Measurements from ENCODE around the gene NPR3. TPM values are rescaled to one million over a fixed set of nuclear protein-coding genes. Genes with fewer than 3 reads are reported as not detected.
A peak's percentile ranks its signal among the peaks of the same experiment; 100 is the strongest.

The NPR3 gene
- total RNA-seq, 2 experiments from 2014 or later: 0.15 TPM; not detected in 1

- DNase-seq: no peak
- Mint-ChIP-seq H3K27ac (no peak overlapping the region), H3K27me3 (peaks cover 3% of the 10 kb centered on the region), H3K4me1 (ENCODE audit: low read depth) (no peaks in the 10 kb centered on the region), H3K9me3 (peaks cover 5% of the 10 kb centered on the region), H3K4me3 (no peak overlapping the region), H3K36me3 (peaks cover 2% of the 10 kb centered on the region)
- intact Hi-C loops (cut with micrococcal nuclease): no loop called here
- ChIA-PET POLR2A (no interaction called here), CTCF (interaction anchor here (1.2 kb wide), 1 partner anchor 732 kb away, joined by 3 read pairs; no protein-coding TSS in a partner anchor)
These were observed 20.5 kb upstream of the NPR3 start for GRCh38 chr5:32690666-32691065.

GRCh38 chr5:32692036-32692746, 18.9 kb upstream of the NPR3 start:
- no peaks in the 10 kb centered on the region for H3K4me1 Mint-ChIP-seq (ENCODE audit: low read depth)
- peaks cover 11% of the 10 kb centered on the region for H3K9me3 Mint-ChIP-seq
- no peak for DNase-seq
- ChIA-PET POLR2A (no interaction called here), CTCF (no interaction called here)
- intact Hi-C loops (cut with micrococcal nuclease): no loop called here
- H3K36me3 Mint-ChIP-seq: no peaks in the 10 kb centered on the region
- H3K27me3 Mint-ChIP-seq: peaks cover 2% of the 10 kb centered on the region
- no peak overlapping the region for H3K27ac Mint-ChIP-seq
- no peak overlapping the region for H3K4me3 Mint-ChIP-seq

GRCh38 chr5:32703957-32704356, 7.2 kb upstream of the NPR3 start:
- Mint-ChIP-seq H3K4me3 (no peak overlapping the region), H3K27me3 (peaks cover 31% of the 10 kb centered on the region), H3K9me3 (peaks cover 8% of the 10 kb centered on the region), H3K36me3 (no peaks in the 10 kb centered on the region), H3K4me1 (ENCODE audit: low read depth) (peaks cover 2% of the 10 kb centered on the region), H3K27ac (no peak overlapping the region)
- DNase-seq: no peak
- CTCF ChIA-PET: no interaction called here
- POLR2A ChIA-PET: no interaction called here
- intact Hi-C loops (cut with micrococcal nuclease): no loop called here

GRCh38 chr5:32707418-32707997, 3.6 kb upstream of the NPR3 start:
- no peaks in the 10 kb centered on the region for H3K36me3 Mint-ChIP-seq
- intact Hi-C loops (cut with micrococcal nuclease): loop anchor here (5.0 kb wide), 1 partner anchor 715 kb away; no protein-coding TSS in a partner anchor
- POLR2A ChIA-PET: no interaction called here
- CTCF ChIA-PET: no interaction called here
- H3K4me1 Mint-ChIP-seq (ENCODE audit: low read depth): peaks cover 27% of the 10 kb centered on the region
- DNase-seq: no peak
- H3K9me3 Mint-ChIP-seq: no peaks in the 10 kb centered on the region
- H3K4me3 Mint-ChIP-seq: no peak overlapping the region
- peaks cover 52% of the 10 kb centered on the region for H3K27me3 Mint-ChIP-seq
- H3K27ac Mint-ChIP-seq: no peak overlapping the region

- peak; percentile 8 for DNase-seq
- ChIA-PET POLR2A (no interaction called here), CTCF (interaction anchor here (0.6 to 1.1 kb wide), 3 partner anchors 13 to 671 kb away, joined by 3 to 4 read pairs (median 3); no protein-coding TSS in a partner anchor)
- Mint-ChIP-seq H3K27ac (no peak overlapping the region), H3K4me1 (ENCODE audit: low read depth) (peaks cover 33% of the 10 kb centered on the region), H3K4me3 (no peak overlapping the region), H3K9me3 (no peaks in the 10 kb centered on the region), H3K27me3 (peaks cover 61% of the 10 kb centered on the region), H3K36me3 (no peaks in the 10 kb centered on the region)
- intact Hi-C loops (cut with micrococcal nuclease): loop anchor here (1.0 to 5.0 kb wide), 2 partner anchors 591 to 713 kb away; no protein-coding TSS in a partner anchor
These were observed 2.2 kb upstream of the NPR3 start for GRCh38 chr5:32708949-32709348.

- Mint-ChIP-seq H3K4me1 (ENCODE audit: low read depth) (peaks cover 33% of the 10 kb centered on the region), H3K27ac (no peak overlapping the region), H3K4me3 (peak overlapping the region; percentile 66), H3K9me3 (no peaks in the 10 kb centered on the region), H3K36me3 (no peaks in the 10 kb centered on the region), H3K27me3 (peaks cover 66% of the 10 kb centered on the region)
- ChIA-PET CTCF (interaction anchor here (0.6 to 0.9 kb wide), 2 partner anchors 67 to 670 kb away, joined by 3 to 4 read pairs; no protein-coding TSS in a partner anchor), POLR2A (no interaction called here)
- intact Hi-C loops (cut with micrococcal nuclease): loop anchor here (1.0 to 5.0 kb wide), 3 partner anchors 233 to 712 kb away; no protein-coding TSS in a partner anchor
- DNase-seq: peak; percentile 70
These were observed 1.2 kb upstream of the NPR3 start for GRCh38 chr5:32709750-32710549.

GRCh38 chr5:32711362-32711680, 200 bp downstream of the NPR3 start:
- H3K27ac Mint-ChIP-seq: no peak overlapping the region
- H3K4me1 Mint-ChIP-seq (ENCODE audit: low read depth): peaks cover 33% of the 10 kb centered on the region
- H3K4me3 Mint-ChIP-seq: no peak overlapping the region
- CTCF ChIA-PET: interaction anchor here (0.6 kb wide), 1 partner anchor 17 kb away, joined by 3 read pairs; no protein-coding TSS in a partner anchor
- DNase-seq: no peak
- no peaks in the 10 kb centered on the region for H3K36me3 Mint-ChIP-seq
- intact Hi-C loops (cut with micrococcal nuclease): loop anchor here (2.0 kb wide), 1 partner anchor 231 kb away; no protein-coding TSS in a partner anchor
- POLR2A ChIA-PET: no interaction called here
- no peaks in the 10 kb centered on the region for H3K9me3 Mint-ChIP-seq
- H3K27me3 Mint-ChIP-seq: peaks cover 58% of the 10 kb centered on the region

GRCh38 chr5:32711681-32712480, 760 bp downstream of the NPR3 start:
- ChIA-PET POLR2A (no interaction called here), CTCF (no interaction called here)
- DNase-seq: peak; percentile 10
- H3K4me3 Mint-ChIP-seq: no peak overlapping the region
- H3K36me3 Mint-ChIP-seq: no peaks in the 10 kb centered on the region
- H3K27me3 Mint-ChIP-seq: peaks cover 56% of the 10 kb centered on the region
- intact Hi-C loops (cut with micrococcal nuclease): loop anchor here (2.0 kb wide), 1 partner anchor 231 kb away; no protein-coding TSS in a partner anchor
- H3K4me1 Mint-ChIP-seq (ENCODE audit: low read depth): peaks cover 33% of the 10 kb centered on the region
- no peaks in the 10 kb centered on the region for H3K9me3 Mint-ChIP-seq
- no peak overlapping the region for H3K27ac Mint-ChIP-seq

GRCh38 chr5:32712481-32713360, 1.6 kb downstream of the NPR3 start:
- no peak overlapping the region for H3K27ac Mint-ChIP-seq
- peak; percentile 9 for DNase-seq
- intact Hi-C loops (cut with micrococcal nuclease): no loop called here
- no peak overlapping the region for H3K4me3 Mint-ChIP-seq
- POLR2A ChIA-PET: no interaction called here
- peaks cover 58% of the 10 kb centered on the region for H3K27me3 Mint-ChIP-seq
- peaks cover 33% of the 10 kb centered on the region for H3K4me1 Mint-ChIP-seq (ENCODE audit: low read depth)
- CTCF ChIA-PET: no interaction called here
- H3K9me3 Mint-ChIP-seq: no peaks in the 10 kb centered on the region
- H3K36me3 Mint-ChIP-seq: no peaks in the 10 kb centered on the region

GRCh38 chr5:32713361-32713769, 2.2 kb downstream of the NPR3 start:
- intact Hi-C loops (cut with micrococcal nuclease): no loop called here
- Mint-ChIP-seq H3K4me3 (no peak overlapping the region), H3K36me3 (no peaks in the 10 kb centered on the region), H3K4me1 (ENCODE audit: low read depth) (peaks cover 33% of the 10 kb centered on the region), H3K27ac (no peak overlapping the region), H3K9me3 (no peaks in the 10 kb centered on the region), H3K27me3 (peaks cover 58% of the 10 kb centered on the region)
- DNase-seq: no peak
- CTCF ChIA-PET: no interaction called here
- POLR2A ChIA-PET: no interaction called here

- Mint-ChIP-seq H3K4me1 (ENCODE audit: low read depth) (peaks cover 31% of the 10 kb centered on the region), H3K4me3 (no peak overlapping the region), H3K27ac (no peak overlapping the region), H3K9me3 (peaks cover 2% of the 10 kb centered on the region), H3K27me3 (peaks cover 55% of the 10 kb centered on the region), H3K36me3 (no peaks in the 10 kb centered on the region)
- ChIA-PET POLR2A (no interaction called here), CTCF (no interaction called here)
- no peak for DNase-seq
- intact Hi-C loops (cut with micrococcal nuclease): no loop called here
These were observed 2.8 kb downstream of the NPR3 start for GRCh38 chr5:32713770-32714381.

Data from activated CD4-positive, alpha-beta memory T cell treated with anti-CD3 and anti-CD28 coated beads for 36 hours (primary cell).